A549 treated with GW870086 at 1 μM for 4 hours (cell line): Measurements from ENCODE around the gene DOCK9. TPM values are rescaled to one million over a fixed set of nuclear protein-coding genes. Genes with fewer than 3 reads are reported as not detected.

ENCODE experiments used
- total RNA-seq: library from RNA; stranded (reverse); fragments of 200-300 nt; extraction: Qiagen RNA extraction; gene quantifications from 5 replicates; pipeline ENCODE4 v1.2.3, GENCODE V29; 2022; ENCODE audit warnings: low read depth

The DOCK9 gene
- 25.7 to 33.2 TPM (median 27.0 TPM) in 5 replicates for total RNA-seq

GRCh38 chr13:98977568-98978265 is at the start of gene DOCK9:
Gene DOCK9, minus strand, starts transcription at chr13:98978064. Its CDS starts 155 bp downstream, at chr13:98977909.

GRCh38 chr13:98752467-98753290 is 225.2 kb downstream of the DOCK9 start, which contains the start of gene SLC15A1:
Gene SLC15A1, minus strand, starts transcription at chr13:98752672. Its CDS starts 74 bp downstream, at chr13:98752598.

Other genes with a start within 250 kb of the DOCK9 start
- gene SLC15A1, start 225.4 kb downstream of the DOCK9 start, total RNA-seq = 0.05 TPM in 1 of 5 replicates, not detected in the others
- gene UBAC2, start 222.8 kb upstream of the DOCK9 start, total RNA-seq = 56.7 to 69.5 TPM (median 65.8 TPM) in 5 replicates